Glutamatergic neuron (in vitro differentiated cells): Measurements from ENCODE around the gene HMX1. TPM values are rescaled to one million over a fixed set of nuclear protein-coding genes. Genes with fewer than 3 reads are reported as not detected.

ENCODE experiments used
- DNase-seq: peaks from one replicate; pipeline ENCODE4 v3.0.0; 2022
- H3K27ac Mint-ChIP-seq: one replicate; pipeline ENCODE4 v1.8.0; 2020; ENCODE audit warnings: mild to moderate bottlenecking, mixed read lengths, inconsistent platforms; ENCODE audit not compliant: unreplicated experiment
- H3K27me3 Mint-ChIP-seq: one replicate; pipeline ENCODE4 v1.8.0; 2020; ENCODE audit warnings: mild to moderate bottlenecking, moderate library complexity, mixed read lengths, inconsistent platforms; ENCODE audit not compliant: unreplicated experiment
- H3K36me3 Mint-ChIP-seq: one replicate; pipeline ENCODE4 v1.8.0; 2020; ENCODE audit warnings: mild to moderate bottlenecking, mixed read lengths, inconsistent platforms; ENCODE audit not compliant: unreplicated experiment
- H3K4me1 Mint-ChIP-seq: one replicate; pipeline ENCODE4 v1.8.0; 2020; ENCODE audit warnings: mild to moderate bottlenecking, low read depth, mixed read lengths, inconsistent platforms; ENCODE audit not compliant: unreplicated experiment
- H3K4me3 Mint-ChIP-seq: one replicate; pipeline ENCODE4 v1.8.0; 2020; ENCODE audit warnings: mild to moderate bottlenecking, mixed read lengths, inconsistent platforms; ENCODE audit not compliant: unreplicated experiment
- H3K9me3 Mint-ChIP-seq: one replicate; pipeline ENCODE4 v1.8.0; 2020; ENCODE audit warnings: mild to moderate bottlenecking, moderate library complexity, mixed read lengths, inconsistent platforms; ENCODE audit not compliant: unreplicated experiment
- total RNA-seq: library from RNA; stranded (reverse); fragmentation: NEBNext Ultra II Directional; extraction: Animal tissue kit (Norgen Biotek cat#: 25700); gene quantifications from one replicate; pipeline ENCODE4 v1.2.1, GENCODE V29; 2021; ENCODE audit not compliant: unreplicated experiment
- TF ChIP-seq, protein P1 (sequence below): fragments of 200-600 bp; sonication (generic); IDR thresholded peaks from one replicate; pipeline ENCODE4 v1.5.0; 2021; ENCODE audit not compliant: partially characterized antibody, unreplicated experiment

HMX1 gene
- total RNA-seq, 1 donor from 2014 or later = 1.7 TPM

- TF ChIP-seq, protein P1, sequence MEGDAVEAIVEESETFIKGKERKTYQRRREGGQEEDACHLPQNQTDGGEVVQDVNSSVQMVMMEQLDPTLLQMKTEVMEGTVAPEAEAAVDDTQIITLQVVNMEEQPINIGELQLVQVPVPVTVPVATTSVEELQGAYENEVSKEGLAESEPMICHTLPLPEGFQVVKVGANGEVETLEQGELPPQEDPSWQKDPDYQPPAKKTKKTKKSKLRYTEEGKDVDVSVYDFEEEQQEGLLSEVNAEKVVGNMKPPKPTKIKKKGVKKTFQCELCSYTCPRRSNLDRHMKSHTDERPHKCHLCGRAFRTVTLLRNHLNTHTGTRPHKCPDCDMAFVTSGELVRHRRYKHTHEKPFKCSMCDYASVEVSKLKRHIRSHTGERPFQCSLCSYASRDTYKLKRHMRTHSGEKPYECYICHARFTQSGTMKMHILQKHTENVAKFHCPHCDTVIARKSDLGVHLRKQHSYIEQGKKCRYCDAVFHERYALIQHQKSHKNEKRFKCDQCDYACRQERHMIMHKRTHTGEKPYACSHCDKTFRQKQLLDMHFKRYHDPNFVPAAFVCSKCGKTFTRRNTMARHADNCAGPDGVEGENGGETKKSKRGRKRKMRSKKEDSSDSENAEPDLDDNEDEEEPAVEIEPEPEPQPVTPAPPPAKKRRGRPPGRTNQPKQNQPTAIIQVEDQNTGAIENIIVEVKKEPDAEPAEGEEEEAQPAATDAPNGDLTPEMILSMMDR = no peak
- no peaks in the 10 kb centered on the region for H3K36me3 Mint-ChIP-seq
These were observed 43.9 kb upstream of the HMX1 start for GRCh38 chr4:8915201-8916200.

DNA sequence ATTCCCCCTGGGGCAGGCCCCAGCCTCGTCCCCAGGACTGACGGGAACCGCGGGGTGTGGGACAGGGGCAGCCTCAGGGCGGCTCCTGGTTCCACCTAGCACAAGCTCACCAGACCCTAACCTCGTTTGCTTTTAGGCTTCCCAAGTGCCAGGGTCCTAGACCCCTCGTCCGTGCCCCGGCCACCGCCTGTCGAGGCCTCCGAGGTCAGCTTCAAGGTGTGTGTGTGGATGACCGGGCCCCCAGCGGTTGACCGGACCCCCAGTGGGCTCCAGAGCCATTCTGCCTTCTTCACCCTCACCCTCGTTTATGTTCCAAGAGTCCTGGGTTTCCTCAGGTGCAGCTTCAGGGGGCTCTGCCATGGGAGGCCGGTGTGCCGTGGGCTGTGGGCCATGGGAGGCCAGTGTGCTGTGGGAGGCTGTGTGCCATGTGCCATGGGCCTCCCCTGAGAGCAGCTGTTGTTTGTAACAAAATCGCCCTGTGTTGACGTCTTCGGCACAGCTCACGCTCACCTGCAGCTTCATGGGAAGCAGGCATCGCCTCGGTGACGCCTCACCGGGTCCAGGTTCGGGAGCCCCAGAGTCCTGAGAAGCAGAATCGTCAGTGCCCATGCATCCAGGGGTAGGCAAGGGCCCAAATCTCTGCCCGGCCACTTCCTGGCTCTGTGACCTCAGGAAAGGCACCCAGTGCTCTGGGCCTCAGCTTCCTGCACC lies 43.0 kb upstream of the HMX1 start:
- no peaks in the 10 kb centered on the region for H3K36me3 Mint-ChIP-seq
- no peak overlapping the region for H3K4me3 Mint-ChIP-seq
- no peaks in the 10 kb centered on the region for H3K4me1 Mint-ChIP-seq
- H3K27me3 Mint-ChIP-seq = peaks cover 6% of the 10 kb centered on the region
- TF ChIP-seq, protein P1 = no peak
- H3K9me3 Mint-ChIP-seq = peaks cover 4% of the 10 kb centered on the region
- H3K27ac Mint-ChIP-seq = no peak overlapping the region
- DNase-seq = no peak

More at GRCh38 chr4:8915201-8916200, 43.9 kb upstream of the HMX1 start:
- H3K27me3 Mint-ChIP-seq = peaks cover 10% of the 10 kb centered on the region
- H3K9me3 Mint-ChIP-seq = peaks cover 1% of the 10 kb centered on the region
- DNase-seq = no peak
- H3K27ac Mint-ChIP-seq = no peak overlapping the region
- no peak overlapping the region for H3K4me3 Mint-ChIP-seq
- H3K4me1 Mint-ChIP-seq = no peaks in the 10 kb centered on the region

GRCh38 chr4:8913858-8914460 lies 42.3 kb upstream of the HMX1 start:
- Mint-ChIP-seq H3K27me3 (peaks cover 3% of the 10 kb centered on the region), H3K9me3 (peaks cover 4% of the 10 kb centered on the region), H3K36me3 (no peaks in the 10 kb centered on the region)

DNA sequence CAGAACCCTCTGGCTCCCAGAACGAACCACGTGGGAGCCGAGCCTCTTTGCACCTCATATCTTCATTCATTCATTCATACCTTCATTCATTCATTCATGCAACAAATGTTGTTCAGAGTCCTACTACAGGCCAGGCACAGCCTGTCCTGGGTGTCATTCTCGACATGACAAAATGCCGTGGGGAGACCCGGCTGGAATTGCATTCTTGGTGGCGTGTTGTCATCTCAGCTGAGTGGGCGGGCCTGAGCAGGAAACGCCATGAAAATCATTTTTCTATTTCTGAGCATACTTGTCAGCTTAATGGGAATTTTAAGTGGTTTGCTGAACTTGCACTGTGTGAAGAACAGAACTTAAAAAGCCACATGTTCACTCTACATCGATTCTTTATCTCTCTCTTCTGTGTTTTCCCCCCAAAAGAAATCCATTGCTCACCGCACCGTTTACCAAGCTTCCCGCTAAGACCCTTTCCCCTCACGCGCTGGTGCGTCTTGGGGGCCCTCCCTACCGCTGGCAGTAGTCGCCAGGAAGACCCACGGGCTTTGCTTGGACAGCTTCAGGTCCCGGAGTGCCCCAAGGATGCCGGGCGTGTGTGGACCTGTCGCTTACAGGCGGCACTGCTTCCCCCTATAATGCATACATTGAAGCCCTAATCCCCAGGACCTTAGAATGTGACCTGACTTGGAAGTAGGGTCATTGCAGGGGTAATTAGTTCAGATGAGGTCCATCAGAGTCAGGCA lies 41.6 kb upstream of the HMX1 start:
- no peak for DNase-seq
- Mint-ChIP-seq H3K36me3 (no peaks in the 10 kb centered on the region), H3K27ac (no peak overlapping the region), H3K27me3 (peaks cover 8% of the 10 kb centered on the region), H3K4me1 (no peaks in the 10 kb centered on the region), H3K4me3 (no peak overlapping the region), H3K9me3 (peaks cover 4% of the 10 kb centered on the region)
- TF ChIP-seq, protein P1 = no peak

More at GRCh38 chr4:8913858-8914460, 42.3 kb upstream of the HMX1 start:
- Mint-ChIP-seq H3K4me1 (no peaks in the 10 kb centered on the region), H3K4me3 (no peak overlapping the region), H3K27ac (no peak overlapping the region)
- no peak for DNase-seq
- TF ChIP-seq, protein P1 = no peak
